ENCODE measurements around the gene ST6GALNAC4. TPM values are rescaled to one million over a fixed set of nuclear protein-coding genes. Genes with fewer than 3 reads are reported as not detected.

Gene ST6GALNAC4
- total RNA-seq, 2 donors from 2014 or later, result 25.4 to 66.5 TPM

DNA sequence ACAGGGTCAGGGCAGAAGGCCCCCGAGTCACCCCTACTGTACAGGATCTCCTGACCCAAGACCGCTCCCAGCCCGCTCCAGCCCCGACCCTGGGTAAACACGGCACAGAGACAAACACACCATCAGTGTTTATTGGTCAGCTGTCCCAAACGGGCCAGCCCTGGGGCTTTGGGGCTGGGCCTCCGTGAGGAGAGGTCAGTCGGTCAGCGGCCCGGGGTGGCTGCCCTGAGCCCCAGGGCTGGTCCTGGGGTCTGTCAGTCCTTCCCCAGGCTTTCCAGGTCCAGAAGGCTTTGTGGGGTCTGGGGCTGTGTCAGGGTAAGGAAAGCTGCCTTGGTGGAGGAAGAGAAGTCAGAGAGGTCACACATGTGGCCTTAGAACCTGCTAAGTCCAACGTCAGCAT lies 18.1 kb upstream of the ST6GALNAC4 start:
- Histone ChIP-seq H3K4me1 (peaks cover 20% of the 10 kb centered on the region), H3K36me3 (no peaks in the 10 kb centered on the region), H3K9me3 (no peaks in the 10 kb centered on the region), H3K27ac (no peak overlapping the region), H3K27me3 (no peaks in the 10 kb centered on the region), H3K4me3 (no peak overlapping the region), H3K9ac (ENCODE audit: low read depth in 2 of 2, low read length in 2 of 2) (no peak overlapping the region)
- intact Hi-C loops (cut with DNase I), result no loop called here
- TF ChIP-seq, protein P1, sequence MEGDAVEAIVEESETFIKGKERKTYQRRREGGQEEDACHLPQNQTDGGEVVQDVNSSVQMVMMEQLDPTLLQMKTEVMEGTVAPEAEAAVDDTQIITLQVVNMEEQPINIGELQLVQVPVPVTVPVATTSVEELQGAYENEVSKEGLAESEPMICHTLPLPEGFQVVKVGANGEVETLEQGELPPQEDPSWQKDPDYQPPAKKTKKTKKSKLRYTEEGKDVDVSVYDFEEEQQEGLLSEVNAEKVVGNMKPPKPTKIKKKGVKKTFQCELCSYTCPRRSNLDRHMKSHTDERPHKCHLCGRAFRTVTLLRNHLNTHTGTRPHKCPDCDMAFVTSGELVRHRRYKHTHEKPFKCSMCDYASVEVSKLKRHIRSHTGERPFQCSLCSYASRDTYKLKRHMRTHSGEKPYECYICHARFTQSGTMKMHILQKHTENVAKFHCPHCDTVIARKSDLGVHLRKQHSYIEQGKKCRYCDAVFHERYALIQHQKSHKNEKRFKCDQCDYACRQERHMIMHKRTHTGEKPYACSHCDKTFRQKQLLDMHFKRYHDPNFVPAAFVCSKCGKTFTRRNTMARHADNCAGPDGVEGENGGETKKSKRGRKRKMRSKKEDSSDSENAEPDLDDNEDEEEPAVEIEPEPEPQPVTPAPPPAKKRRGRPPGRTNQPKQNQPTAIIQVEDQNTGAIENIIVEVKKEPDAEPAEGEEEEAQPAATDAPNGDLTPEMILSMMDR (IDR thresholded peaks at IDR 0.05), result no peak
- DNase-seq, result no peak

DNA sequence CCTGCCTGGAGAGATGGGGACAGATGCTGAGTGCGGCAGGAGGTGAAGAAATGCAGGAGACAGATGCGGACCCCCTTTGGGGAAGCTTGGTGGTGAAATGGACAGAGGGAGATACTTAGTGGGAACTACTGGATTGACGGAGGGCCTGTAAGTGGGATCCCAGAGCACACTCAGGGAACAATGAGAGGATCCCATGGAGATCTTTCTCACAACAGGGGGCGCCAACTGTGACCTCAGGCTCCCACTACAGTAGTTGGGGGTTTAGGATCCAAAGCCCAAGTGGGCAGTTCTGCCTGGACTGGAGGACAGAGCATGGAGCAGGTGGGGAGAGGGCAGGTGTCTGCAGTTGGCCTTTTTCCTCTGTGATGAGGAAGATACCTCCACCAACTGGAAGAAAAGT lies 17.4 kb upstream of the ST6GALNAC4 start:
- no peaks in the 10 kb centered on the region for H3K9me3 ChIP-seq
- TF ChIP-seq, protein P1 (IDR thresholded peaks at IDR 0.05), result no peak
- no peak overlapping the region for H3K27ac ChIP-seq
- intact Hi-C loops (cut with DNase I), result no loop called here
- peaks cover 21% of the 10 kb centered on the region for H3K4me1 ChIP-seq
- H3K36me3 ChIP-seq, result no peaks in the 10 kb centered on the region
- no peak for DNase-seq
- H3K27me3 ChIP-seq, result no peaks in the 10 kb centered on the region
- H3K9ac ChIP-seq (ENCODE audit: low read depth in 2 of 2, low read length in 2 of 2), result no peak overlapping the region
- no peak overlapping the region for H3K4me3 ChIP-seq

DNA sequence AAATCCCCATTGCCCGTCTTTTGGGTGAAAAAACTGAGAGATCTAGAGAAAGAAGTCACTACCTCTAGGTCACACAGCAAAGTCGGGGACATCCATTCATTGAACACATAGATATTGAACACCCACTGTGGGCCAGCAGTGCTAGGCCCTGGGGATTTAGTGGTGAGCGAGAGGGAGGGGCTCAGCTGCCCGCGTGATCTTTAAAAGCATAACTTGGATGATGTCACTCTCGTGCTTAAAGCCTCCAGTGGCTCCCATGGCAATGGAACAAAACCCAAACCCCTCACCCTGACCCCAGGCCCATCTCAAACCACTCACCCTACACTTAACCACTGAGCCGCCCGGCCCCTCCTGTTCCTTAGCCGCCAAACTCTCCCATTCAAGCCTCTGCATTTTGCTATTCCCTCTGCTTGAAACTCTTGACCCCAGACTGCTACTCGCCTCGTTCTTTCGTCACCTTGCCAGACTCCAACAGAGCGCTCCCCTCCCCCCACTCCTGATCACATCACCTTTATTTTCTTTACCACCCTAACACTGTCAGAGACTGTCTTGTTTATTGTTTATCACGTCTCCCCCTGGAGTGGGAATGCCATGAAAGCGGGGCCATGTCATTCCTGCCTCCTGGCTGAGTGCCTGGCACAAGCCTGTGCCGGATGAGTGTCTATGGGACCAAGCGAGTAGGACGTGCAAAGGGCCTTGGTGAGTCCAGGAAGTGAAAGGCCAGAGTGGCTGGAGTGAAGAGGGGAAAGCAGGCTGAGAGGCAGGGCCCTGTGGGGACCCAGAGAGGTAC lies 14.4 kb upstream of the ST6GALNAC4 start:
- no peaks in the 10 kb centered on the region for H3K9me3 ChIP-seq
- H3K36me3 ChIP-seq, result no peaks in the 10 kb centered on the region
- H3K27me3 ChIP-seq, result peaks cover 10% of the 10 kb centered on the region
- no peak for DNase-seq
- TF ChIP-seq, protein P1 (IDR thresholded peaks at IDR 0.05), result no peak
- intact Hi-C loops (cut with DNase I), result no loop called here
- peaks cover 24% of the 10 kb centered on the region for H3K4me1 ChIP-seq
- H3K9ac ChIP-seq (ENCODE audit: low read depth in 2 of 2, low read length in 2 of 2), result no peak overlapping the region
- peak overlapping the region; percentile 46 for H3K4me3 ChIP-seq
- no peak overlapping the region for H3K27ac ChIP-seq

DNA sequence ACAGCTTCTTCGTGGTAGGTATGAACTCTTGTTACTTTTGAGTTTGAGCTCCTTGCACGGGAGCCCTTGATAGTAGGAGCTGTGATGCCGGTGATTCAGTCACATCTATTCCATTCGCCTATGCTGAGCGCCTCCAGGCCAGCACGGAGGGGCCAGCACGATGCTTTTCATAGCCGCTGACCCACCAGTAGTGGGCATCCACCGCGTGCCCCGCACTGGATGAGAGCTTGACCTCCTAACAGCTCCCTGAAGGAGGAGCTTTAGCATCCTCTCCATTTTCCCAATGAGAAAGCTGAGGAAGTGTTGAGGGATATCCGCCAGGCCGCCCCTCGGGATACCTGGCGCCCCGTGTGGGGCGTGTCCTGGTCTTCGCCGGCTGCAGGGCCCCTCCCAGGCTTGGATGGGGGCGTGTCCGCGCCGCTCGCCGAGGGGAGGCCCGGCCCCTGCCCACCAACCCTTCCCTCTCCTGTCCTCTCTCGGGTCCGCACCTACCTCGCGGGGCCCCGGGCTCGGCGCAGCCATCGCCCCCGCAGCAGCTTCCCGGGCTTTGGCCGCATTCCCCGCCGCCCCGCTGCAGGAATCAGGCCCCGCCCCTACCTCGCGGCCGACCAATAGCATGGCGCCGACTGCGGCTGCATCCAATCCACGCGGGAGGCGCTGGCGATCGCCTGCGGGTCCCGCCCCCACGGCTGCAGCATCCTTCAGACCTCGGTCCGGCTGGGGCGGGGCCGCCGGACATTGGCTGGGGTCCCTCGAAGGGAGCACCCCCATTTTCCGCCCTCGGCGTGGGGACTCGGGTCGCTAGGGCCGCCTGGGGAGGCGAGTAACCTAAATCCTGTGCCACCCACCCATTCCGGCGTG lies 13.6 kb upstream of the ST6GALNAC4 start, which contains the start of gene PIP5KL1:
Gene PIP5KL1, minus strand, starts transcription at position 547 of the 861 bp plus-strand sequence. Its CDS starts 25 bp downstream, at position 522.
- H3K27me3 ChIP-seq, result peaks cover 10% of the 10 kb centered on the region
- intact Hi-C loops (cut with DNase I), result no loop called here
- TF ChIP-seq, protein P1 (IDR thresholded peaks at IDR 0.05), result no peak
- H3K27ac ChIP-seq, result no peak within 1 kb of the TSS
- DNase-seq, result peak; percentile 81
- peak within 1 kb of the TSS; percentile 46 for H3K4me3 ChIP-seq
- H3K36me3 ChIP-seq, result no peaks in the 10 kb centered on the region
- no peaks in the 10 kb centered on the region for H3K9me3 ChIP-seq
- H3K9ac ChIP-seq (ENCODE audit: low read depth in 2 of 2, low read length in 2 of 2), result no peak within 1 kb of the TSS
- H3K4me1 ChIP-seq, result peaks cover 24% of the 10 kb centered on the region

DNA sequence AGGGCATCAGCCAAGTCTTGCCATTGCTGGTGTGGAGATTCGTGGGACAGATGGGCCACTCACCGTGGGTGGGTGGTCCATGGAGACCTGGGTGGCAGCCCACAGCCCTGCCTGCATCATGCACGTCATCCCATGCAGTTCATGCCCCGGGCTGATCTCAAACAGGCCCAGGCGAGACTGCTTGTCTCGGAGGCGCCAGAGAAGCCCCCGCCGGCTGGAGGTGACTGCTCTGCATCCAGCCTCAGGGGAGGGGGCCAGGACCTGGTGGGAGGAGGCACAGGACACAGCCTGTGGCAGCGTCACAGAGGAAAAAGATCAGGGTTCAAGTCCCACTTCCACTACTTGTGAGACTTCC lies 12.8 kb upstream of the ST6GALNAC4 start:
- DNase-seq, result no peak
- no peak overlapping the region for H3K4me3 ChIP-seq
- no peak overlapping the region for H3K27ac ChIP-seq
- H3K9me3 ChIP-seq, result no peaks in the 10 kb centered on the region
- TF ChIP-seq, protein P1 (IDR thresholded peaks at IDR 0.05), result no peak
- intact Hi-C loops (cut with DNase I), result no loop called here
- no peaks in the 10 kb centered on the region for H3K36me3 ChIP-seq
- H3K9ac ChIP-seq (ENCODE audit: low read depth in 2 of 2, low read length in 2 of 2), result no peak overlapping the region
- H3K4me1 ChIP-seq, result peaks cover 24% of the 10 kb centered on the region
- peaks cover 18% of the 10 kb centered on the region for H3K27me3 ChIP-seq
